ENCODE results near the gene MARCHF4. TPM values are rescaled to one million over a fixed set of nuclear protein-coding genes. Genes with fewer than 3 reads are reported as not detected.

The MARCHF4 gene
- total and polyA plus RNA-seq, 2 experiments from 2014 or later: 0.45 to 1.1 TPM

GRCh38 chr2:216392945-216393840, 20.9 kb upstream of the MARCHF4 start:
- Histone ChIP-seq H3K4me1 (ENCODE audit: insufficient read depth) (no peaks in the 10 kb centered on the region), H3K4me2 (no peak overlapping the region), H3K79me2 (replicated peaks; ENCODE audit: insufficient read depth) (no peaks in the 10 kb centered on the region), H3K27ac (ENCODE audit: low read depth) (no peak overlapping the region), H3K4me3 (no peak overlapping the region), H2AFZ (no peak overlapping the region), H3K36me3 (ENCODE audit: insufficient read depth) (no peaks in the 10 kb centered on the region), H3F3A (replicated peaks; ENCODE audit: low read depth) (no peaks in the 10 kb centered on the region), H4K20me1 (replicated peaks; ENCODE audit: insufficient read depth) (no peaks in the 10 kb centered on the region), H3K9me2 (ENCODE audit: insufficient read depth) (peaks cover 10% of the 10 kb centered on the region; the same call in 1 of the 2 replicates), H3K27me3 (ENCODE audit: insufficient read depth) (no peaks in the 10 kb centered on the region)
- TF ChIP-seq ZNF462 (CRISPR knock-in tag; IDR thresholded peaks at IDR 0.05): no peak
- no peak for TF ChIP-seq CREB1 (CRISPR knock-in tag; IDR thresholded peaks at IDR 0.05; ENCODE audit: low read depth)
- no peak for TF ChIP-seq ETS1 (IDR thresholded peaks at IDR 0.05)
- no peak for TF ChIP-seq POLR2AphosphoS5 (IDR thresholded peaks at IDR 0.05; ENCODE audit: low read depth)
- TF ChIP-seq ZNF114 (CRISPR knock-in tag; IDR thresholded peaks at IDR 0.05): no peak
- no peak for TF ChIP-seq EZH2 (IDR thresholded peaks at IDR 0.05; ENCODE audit: low read depth, unreplicated experiment)
- no peak for TF ChIP-seq CTCF (conservative IDR thresholded peaks at IDR 0.05; ENCODE audit: low read depth in 2 of 2)
- H3K27ac Mint-ChIP-seq: no peak overlapping the region
- H3K36me3 Mint-ChIP-seq (ENCODE audit: low read depth): no peaks in the 10 kb centered on the region
- H3K9me3 Mint-ChIP-seq: no peaks in the 10 kb centered on the region
- no peak overlapping the region for H3K4me3 Mint-ChIP-seq
- peaks cover 3% of the 10 kb centered on the region; the same call in 1 of the 3 replicates for H3K4me1 Mint-ChIP-seq
- no peak for ATAC-seq
- peaks cover 2% of the 10 kb centered on the region for H3K27me3 Mint-ChIP-seq (ENCODE audit: insufficient read depth, low read depth, poor library complexity)
- no peak for DNase-seq (ENCODE audit: low spot score)
